Adrenal gland (tissue), 12 donors: Measurements from ENCODE around the gene NDUFB2. TPM values are rescaled to one million over a fixed set of nuclear protein-coding genes. Genes with fewer than 3 reads are reported as not detected.

Experiments
- DNase-seq, 7 donors: peaks; one replicate each; pipeline ENCODE4 v3.0.0-alpha.2; 2019 to 2020
- H3K27ac ChIP-seq, 5 donors: fragments of 200-600 bp; sonication (generic) in 4 of 5; 1 replicate in 3 of 5; 2 replicates in 2 of 5; pipeline versions ENCODE4 v1.5.1 to v1.8.0; 2016 to 2020; ENCODE audit warnings: mild to moderate bottlenecking in 1 of 5
- H3K27me3 ChIP-seq: fragments of 200-600 bp; 2 replicates; pipeline ENCODE4 v1.8.0; 2021
- H3K36me3 ChIP-seq, 2 donors: fragments of 200-600 bp; replicated peaks in 1 of 2; 1 replicate in 1 of 2; 2 replicates in 1 of 2; pipeline versions ENCODE4 v1.5.1 to v1.8.0; 2018 to 2022
- H3K4me1 ChIP-seq, 2 donors: fragments of 200-600 bp; replicated peaks in 1 of 2; 1 replicate in 1 of 2; 2 replicates in 1 of 2; pipeline versions ENCODE4 v1.5.1 to v1.8.0; 2018 to 2021
- H3K4me3 ChIP-seq, 4 donors: fragments of 200-600 bp; sonication (generic) in 3 of 4; one replicate each; pipeline ENCODE4 v1.5.1; 2016 to 2018
- H3K9me3 ChIP-seq, 3 donors: fragments of 200-600 bp; sonication (generic) in 1 of 3; replicated peaks in 1 of 3; 1 replicate in 2 of 3; 2 replicates in 1 of 3; pipeline versions ENCODE4 v1.5.1 to v1.8.0; 2016 to 2021
- CTCF ChIP-seq, 6 experiments: fragments of 450-650 bp in 4 of 6; fragments of 200-600 bp in 2 of 6; sonication (generic) in 1 of 6; IDR thresholded peaks; 1 replicate in 5 of 6; 2 replicates in 1 of 6; pipeline versions ENCODE4 v1.5.1 to v1.8.0; 2016 to 2021; ENCODE audit warnings: antibody characterized with exemption in 6 of 6, mild to moderate bottlenecking in 2 of 6, moderate library complexity in 1 of 6
- POLR2A ChIP-seq, 2 donors: fragments of 450-650 bp; IDR thresholded peaks; one replicate each; pipeline ENCODE4 v1.6.1; 2017; ENCODE audit warnings: antibody characterized with exemption in 2 of 2, mild to moderate bottlenecking in 2 of 2, moderate library complexity in 1 of 2
- WGBS, 4 donors: extraction: QIAGEN DNeasy Blood & Tissue Kit in 2 of 4; methylation state at CpG; one replicate each; pipeline versions ENCODE4 v1.1.5 to v1.1.7; 2013 to 2017; 5-methylcytosine and 5-hydroxymethylcytosine counted together
- intact Hi-C, 2 donors: fragments of 100-400 bp; cut with DNase I; formaldehyde crosslinking; loops; one replicate each; pipeline versions ENCODE4 v1.14.1 to v1.15.0; 2022 to 2023
- polyA plus RNA-seq, 3 donors: library from polyadenylated mRNA; stranded (reverse); fragments of 200-250 nt in 2 of 3; fragments of 350-450 nt in 1 of 3; fragmentation: Illumina TruSeq in 1 of 3; extraction: RNeasy Lipid Tissue Mini Kit (QIAGEN cat#74804) in 1 of 3; gene quantifications; one replicate each; pipeline ENCODE4 v1.2.3, GENCODE V29; 2013 to 2014
- total RNA-seq, 9 donors: library from RNA; depleted of rRNA in 4 of 9; stranded (reverse); fragments of >200 nt in 4 of 9; fragments of 120-200 nt in 1 of 9; fragmentation: NEBNext Ultra II Directional in 1 of 9; extraction: Animal tissue kit (Norgen Biotek cat#: 25700) in 1 of 9; gene quantifications; one replicate each; pipeline versions ENCODE4 v1.1.0 to v1.2.4, GENCODE V29; 2013 to 2023
- donor health status: healthy with polysubstance abuse.
- donor health status: Bipolar disorder and iron deficiency.
- donor health status: DM: yes; HTN: yes; CAD: no.
- donor health status: DM: no; HTN: no; CAD: no.
- donor health status: DM: no; HTN: no; CAD: no.
- donor health status: DM: yes; HTN: yes; CAD: no.

Gene NDUFB2
- total and polyA plus RNA-seq, 12 donors: 172 to 465 (median 212) TPM

DNA sequence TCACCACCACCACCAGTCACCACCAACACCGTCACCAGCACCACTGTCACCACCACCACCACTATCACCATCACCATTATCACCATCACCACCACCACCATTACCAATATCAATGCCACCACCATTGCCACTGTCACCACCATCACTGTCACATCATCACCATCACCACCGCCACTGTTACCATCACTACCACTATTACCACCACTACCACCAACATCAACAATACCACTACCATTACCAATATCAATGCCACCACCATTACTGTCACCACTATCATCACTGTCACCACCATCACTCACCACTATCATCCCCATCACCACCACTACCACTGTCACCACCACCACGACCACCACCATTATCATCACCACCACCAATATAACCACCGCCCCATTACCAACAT lies 41.8 kb upstream of the NDUFB2 start:
- no peak overlapping the region for H3K27ac ChIP-seq
- H3K4me1 ChIP-seq: peaks cover 0 to 9% of the 10 kb centered on the region in 2 donors
- H3K36me3 ChIP-seq: no peaks in the 10 kb centered on the region
- WGBS, 4 donors: 90 to 94% (median 92%) methylated on average over 4 of the region's 4 CpGs
- no peaks in the 10 kb centered on the region for H3K27me3 ChIP-seq
- intact Hi-C loops: loop anchor here in 1 of 2 donors (2.0 kb wide), 1 partner anchor 136 kb away; no protein-coding TSS in a partner anchor
- no peak overlapping the region for H3K4me3 ChIP-seq
- TF ChIP-seq CTCF (IDR thresholded peaks at IDR 0.05): no peak
- no peak for TF ChIP-seq POLR2A (IDR thresholded peaks at IDR 0.05)
- no peaks in the 10 kb centered on the region for H3K9me3 ChIP-seq
- no peak for DNase-seq

GRCh38 chr7:140655511-140656408 lies 40.7 kb upstream of the NDUFB2 start:
- Histone ChIP-seq H3K9me3 (no peaks in the 10 kb centered on the region), H3K4me1 (peaks cover 0 to 9% of the 10 kb centered on the region in 2 donors), H3K4me3 (peak overlapping the region in 2 of 4 donors; percentile 34 to 50), H3K27ac (no peak overlapping the region), H3K27me3 (no peaks in the 10 kb centered on the region), H3K36me3 (no peaks in the 10 kb centered on the region)
- TF ChIP-seq POLR2A (IDR thresholded peaks at IDR 0.05) (no peak), CTCF (IDR thresholded peaks at IDR 0.05) (no peak)
- WGBS, 4 donors: 81 to 91% (median 86%) methylated on average over 14 to 16 of the region's 16 CpGs
- intact Hi-C loops: loop anchor here in 1 of 2 donors (2.0 kb wide), 1 partner anchor 137 kb away; no protein-coding TSS in a partner anchor
- no peak for DNase-seq

DNA sequence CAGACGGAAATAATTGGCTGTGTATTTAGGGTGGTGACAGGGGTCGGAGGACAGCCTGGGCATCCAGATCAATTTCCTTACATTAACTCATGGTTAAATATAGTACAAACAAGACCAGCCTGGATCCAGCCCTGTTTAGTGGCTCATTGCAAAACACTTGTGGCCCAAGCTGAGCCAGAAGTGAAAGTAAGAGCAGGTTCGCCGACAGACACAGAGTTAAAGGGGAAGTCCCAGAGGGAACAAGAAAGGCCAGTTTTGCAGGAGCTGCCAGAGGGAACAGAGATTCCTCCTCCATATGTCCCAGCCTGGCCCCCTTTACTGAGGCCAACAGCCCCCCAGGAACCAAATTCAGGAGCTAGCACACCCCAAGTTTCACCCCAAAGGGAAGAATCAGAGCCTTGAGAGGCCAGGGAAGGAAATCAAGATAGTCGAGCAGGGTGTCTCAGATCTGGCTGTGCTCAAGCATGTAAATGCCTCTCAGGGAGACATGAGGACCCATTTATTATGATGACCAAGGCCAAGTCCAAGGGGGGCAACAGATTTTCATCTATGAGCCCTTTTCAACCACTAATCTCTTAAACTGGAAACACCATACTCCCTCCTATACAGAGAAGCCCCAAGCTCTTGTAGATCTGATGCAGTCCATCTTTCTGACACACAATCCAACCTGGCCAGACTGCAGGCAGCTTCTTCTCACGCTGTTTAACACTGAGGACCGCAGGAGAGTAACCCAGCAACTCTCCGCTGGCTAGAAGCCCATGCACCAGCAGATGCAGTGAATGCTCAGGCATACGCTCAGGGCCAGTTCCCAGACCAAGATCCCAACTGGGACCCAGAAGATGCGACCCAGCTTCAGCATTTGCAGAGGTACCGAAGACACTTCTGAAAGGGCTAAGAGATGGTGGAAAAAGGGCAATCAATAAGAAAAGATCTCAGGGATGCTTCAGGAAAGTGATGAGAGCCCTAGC lies 39.7 kb upstream of the NDUFB2 start:
- no peaks in the 10 kb centered on the region for H3K36me3 ChIP-seq
- DNase-seq: peak in 6 of 7 donors; percentile 58 to 77 (median 66)

More for the DNA sequence above, 39.7 kb upstream of the NDUFB2 start:
- H3K27ac ChIP-seq: no peak overlapping the region
- intact Hi-C loops: no loop called here
- no peaks in the 10 kb centered on the region for H3K27me3 ChIP-seq
- H3K4me3 ChIP-seq: peak overlapping the region in 2 of 4 donors; percentile 34 to 50
- H3K9me3 ChIP-seq: no peaks in the 10 kb centered on the region
- peaks cover 0 to 9% of the 10 kb centered on the region in 2 donors for H3K4me1 ChIP-seq
- TF ChIP-seq CTCF (IDR thresholded peaks at IDR 0.05) (no peak), POLR2A (IDR thresholded peaks at IDR 0.05) (no peak)
- 44 to 56% (median 50%) methylated on average over 10 to 11 of the region's 11 CpGs for WGBS, 4 donors
